ENCODE data around the gene METRN.

Gene METRN

GRCh38 chr16:693364-693763 lies 21.6 kb upstream of the METRN start:
- no peak for DNase-seq

DNA sequence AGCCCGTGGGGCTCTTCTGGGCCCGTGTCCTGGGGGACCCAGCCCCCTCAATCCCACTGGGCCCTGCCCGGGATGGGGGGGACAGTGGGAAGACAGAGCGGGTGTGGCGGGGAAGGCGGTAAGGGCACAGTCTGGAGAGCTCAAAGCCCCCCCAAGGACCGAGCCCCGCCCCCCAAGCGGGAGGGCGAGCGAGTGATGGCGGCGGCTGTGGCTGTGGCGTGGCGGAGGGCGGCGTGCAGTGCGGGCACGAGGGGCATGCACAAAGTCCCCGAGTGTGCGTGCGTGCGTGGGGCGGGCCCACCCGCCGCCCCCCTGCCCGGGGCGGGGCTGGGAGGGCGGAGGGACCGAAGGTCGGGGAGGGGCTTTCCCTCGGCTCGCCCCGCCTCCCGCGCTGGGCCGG lies 21.2 kb upstream of the METRN start:
- no peak for DNase-seq

DNA sequence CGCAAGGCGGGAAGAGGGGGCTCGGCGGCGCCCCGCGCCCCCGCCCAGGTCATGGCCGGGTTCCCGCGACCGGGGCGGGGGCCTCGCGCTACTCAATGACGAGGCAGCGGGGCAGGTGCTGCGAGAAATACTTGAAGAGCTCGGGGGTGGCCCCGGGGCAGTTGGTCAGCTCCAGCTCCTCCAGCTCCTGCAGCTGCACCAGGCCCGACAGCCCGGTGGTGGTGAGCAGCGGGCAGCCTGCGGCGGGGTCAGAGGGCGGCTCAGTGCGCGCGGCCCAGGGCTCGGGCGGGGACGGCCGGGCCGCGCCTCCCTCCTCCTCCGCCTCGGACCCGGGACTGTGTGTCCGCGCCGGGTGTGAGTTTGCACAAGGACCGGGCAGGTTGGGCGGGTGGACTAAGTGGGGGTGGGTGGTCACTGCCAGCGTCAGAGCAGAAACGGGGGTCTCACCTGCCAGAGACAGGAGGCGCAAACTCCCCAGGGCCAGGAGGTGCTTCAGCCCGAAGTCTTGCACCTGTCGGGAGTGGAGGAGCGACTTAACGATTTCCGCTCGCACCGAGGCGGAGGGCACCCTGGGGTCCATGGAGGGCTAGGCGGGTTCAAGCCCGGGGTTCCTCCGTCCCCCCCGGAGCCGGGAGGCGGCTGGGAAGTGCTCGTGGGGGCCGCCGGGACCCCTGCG lies 20.6 kb upstream of the METRN start:
- no peak for DNase-seq

DNA sequence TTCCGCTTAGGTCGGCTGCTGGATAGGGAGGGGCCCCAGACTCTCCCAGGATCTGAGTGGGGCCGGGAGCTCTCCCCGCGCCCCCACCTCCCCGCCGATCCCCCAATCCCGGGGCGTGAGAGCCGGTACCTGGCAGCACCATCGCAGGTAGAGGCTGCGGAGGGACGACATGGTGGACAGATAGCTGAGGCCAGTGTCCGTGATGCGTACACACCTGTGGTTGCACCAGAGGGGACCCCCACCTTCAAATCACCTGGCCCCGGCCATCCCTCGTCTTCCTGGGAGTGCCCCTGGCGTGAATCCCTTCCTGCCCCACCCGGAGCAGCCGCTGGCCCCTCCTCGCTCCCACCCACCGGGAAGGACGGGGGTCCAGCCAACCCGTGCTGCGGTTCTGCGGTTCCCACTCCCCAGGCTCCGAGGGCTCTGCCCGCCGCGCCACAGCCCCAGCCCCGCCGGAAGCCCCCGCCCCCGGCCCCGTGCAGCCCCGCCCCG lies 20.0 kb upstream of the METRN start:
- DNase-seq, result no peak

DNA sequence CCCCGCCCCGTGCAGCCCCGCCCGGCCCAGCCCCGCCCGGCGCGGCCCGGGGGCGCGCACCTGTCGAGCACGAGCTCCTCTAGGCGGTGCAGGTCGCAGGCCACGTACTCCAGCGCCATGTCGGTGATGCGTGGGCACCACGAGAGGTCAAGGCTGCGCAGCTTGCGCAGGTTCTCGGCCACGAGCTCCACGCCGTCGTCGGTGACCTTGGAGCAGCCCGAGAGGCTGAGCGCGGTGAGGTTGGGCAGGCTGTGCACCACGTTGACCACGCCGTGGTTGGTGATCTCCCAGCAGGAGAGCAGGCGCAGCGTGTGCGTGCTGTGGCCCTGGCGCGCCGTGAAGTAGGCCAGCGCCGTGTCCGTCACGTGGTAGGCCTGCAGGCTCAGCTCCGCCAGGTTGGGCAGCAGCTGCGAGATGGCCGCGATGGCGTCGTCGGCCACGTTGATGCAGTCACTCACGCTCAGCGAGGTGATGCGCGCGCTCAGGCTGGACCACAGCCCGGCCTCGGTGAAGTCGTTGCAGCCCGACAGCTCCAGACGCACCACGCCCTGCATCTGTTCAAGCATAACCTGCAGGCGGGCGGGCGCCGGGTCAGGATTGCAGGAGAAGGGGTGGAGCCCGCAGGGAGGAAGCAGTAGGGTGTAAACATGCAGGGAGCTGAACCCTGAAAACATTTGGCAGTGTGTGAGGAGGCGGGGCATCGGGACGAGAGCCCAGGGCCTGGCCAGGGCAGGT lies 19.4 kb upstream of the METRN start:
- DNase-seq, result peak; percentile 79

DNA sequence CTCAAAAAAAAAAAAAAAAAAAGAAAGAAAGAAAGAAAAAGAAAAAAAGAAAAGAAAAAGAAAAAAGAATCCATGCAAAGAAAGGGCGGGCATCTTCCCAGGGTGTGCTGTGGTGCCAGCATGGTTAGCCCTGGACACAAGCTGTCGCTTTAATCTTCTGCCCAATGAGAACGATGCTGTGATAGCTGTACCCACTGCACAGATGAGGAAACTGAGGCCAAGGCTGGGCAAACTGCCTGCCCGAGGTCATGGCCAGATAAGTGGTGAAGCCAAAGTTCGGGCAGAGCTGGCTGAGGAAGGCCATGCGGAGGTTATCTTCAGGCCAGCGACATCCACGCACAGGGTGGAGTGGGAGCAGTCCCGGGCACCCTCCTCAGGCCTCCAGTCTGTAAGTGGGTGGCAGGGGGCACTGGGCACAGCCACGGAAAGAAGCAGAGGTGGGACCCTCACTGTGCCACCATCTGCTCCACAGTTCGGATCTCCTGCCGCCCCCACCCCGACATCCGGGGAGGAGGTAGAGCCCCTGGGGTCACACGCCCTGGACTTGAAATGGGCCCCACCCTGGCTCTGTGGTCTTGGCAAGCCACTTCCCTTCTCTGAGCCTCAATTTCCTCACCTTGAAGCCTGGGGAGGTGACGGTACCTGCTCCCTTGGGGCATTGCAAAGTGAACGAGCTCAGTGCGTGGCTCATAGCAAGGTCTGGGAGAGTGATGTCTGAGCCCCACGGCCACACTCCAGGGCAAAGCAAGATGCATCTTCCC lies 15.8 kb upstream of the METRN start:
- no peak for DNase-seq

DNA sequence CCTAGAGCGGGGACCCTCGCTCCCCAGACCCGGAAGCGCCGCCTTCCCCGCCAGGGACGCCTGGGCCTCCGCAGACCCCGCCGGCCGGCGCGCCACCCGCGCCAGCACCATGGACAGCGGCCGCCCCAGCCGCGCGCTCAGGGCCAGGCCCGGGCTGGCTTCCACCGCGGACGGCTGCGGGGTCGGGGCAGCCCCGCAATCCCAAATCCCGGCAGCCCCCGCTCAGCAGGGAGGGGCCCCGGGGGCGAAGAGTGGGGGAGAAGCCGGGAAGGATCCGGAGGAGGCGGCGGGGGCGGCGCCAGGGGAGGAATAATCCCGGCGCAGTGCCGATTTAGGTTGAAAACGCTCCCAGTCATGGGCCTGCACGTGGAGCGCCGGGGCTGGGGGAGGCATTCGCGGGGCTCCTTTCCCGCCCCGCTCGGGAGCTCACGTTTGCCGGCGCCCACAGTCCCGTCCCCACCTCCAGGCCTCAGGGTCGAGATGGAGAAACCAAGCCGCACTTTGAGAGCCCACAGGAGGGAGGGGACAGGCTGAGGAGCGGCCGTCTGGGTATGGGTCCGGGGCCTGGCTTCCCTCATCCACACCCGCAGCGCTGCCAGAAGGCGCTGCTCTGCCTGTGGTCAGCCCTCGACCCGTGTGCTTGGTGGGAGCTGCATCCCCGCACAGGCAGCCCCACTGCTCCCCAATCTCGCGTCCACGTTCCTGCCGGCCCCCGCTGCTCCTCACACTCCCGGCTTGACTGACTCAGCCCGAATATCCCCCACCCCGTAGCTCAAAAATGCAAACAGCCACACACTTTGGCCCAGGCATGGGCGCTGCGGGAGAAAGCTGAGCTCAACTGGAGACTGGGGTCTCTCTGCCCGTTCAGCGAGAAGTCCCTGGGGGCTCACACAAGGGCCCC lies 14.0 kb upstream of the METRN start:
- no peak for DNase-seq

DNA sequence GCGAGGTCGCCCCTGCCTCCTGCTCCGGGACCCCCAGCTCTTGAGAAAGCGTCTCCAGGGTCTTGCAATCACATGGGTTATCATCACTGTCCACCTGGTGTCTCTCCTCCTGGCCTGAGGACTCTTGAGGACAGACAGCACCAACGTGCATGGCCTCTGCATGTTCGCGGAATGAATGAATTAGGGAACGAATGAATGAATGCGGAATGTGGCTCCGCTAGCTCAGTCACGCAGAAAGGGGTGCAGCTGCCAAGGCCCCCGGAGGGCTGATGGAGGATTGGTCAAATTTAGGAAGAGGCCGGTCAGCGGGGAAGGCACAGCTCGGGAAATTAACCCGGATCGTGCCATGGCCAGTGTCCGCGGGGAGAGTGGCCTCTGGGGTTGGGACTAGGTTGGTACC lies 12.6 kb upstream of the METRN start:
- DNase-seq, result no peak

DNA sequence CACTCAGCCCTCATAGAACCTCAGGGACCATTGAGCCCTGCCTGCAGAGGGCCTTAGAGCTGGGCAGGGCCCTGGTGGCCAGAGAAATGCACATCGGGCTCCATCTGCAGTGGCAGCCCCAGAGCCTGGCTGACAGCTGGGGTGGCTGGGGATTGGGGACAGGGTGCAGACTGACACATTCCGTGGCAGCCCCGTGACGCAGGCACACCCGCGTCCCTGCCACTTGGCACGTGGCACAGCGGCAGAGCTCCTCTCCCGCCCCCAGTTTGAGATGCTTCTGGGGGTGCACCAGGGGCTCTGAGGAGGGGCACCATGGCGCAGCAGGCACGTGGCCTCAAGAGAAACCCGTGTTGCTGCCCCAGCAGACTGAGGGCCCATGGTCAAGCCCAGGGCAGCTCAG lies 11.5 kb upstream of the METRN start:
- no peak for DNase-seq

GRCh38 chr16:704047-704446 lies 10.9 kb upstream of the METRN start:
- DNase-seq, result no peak

DNA sequence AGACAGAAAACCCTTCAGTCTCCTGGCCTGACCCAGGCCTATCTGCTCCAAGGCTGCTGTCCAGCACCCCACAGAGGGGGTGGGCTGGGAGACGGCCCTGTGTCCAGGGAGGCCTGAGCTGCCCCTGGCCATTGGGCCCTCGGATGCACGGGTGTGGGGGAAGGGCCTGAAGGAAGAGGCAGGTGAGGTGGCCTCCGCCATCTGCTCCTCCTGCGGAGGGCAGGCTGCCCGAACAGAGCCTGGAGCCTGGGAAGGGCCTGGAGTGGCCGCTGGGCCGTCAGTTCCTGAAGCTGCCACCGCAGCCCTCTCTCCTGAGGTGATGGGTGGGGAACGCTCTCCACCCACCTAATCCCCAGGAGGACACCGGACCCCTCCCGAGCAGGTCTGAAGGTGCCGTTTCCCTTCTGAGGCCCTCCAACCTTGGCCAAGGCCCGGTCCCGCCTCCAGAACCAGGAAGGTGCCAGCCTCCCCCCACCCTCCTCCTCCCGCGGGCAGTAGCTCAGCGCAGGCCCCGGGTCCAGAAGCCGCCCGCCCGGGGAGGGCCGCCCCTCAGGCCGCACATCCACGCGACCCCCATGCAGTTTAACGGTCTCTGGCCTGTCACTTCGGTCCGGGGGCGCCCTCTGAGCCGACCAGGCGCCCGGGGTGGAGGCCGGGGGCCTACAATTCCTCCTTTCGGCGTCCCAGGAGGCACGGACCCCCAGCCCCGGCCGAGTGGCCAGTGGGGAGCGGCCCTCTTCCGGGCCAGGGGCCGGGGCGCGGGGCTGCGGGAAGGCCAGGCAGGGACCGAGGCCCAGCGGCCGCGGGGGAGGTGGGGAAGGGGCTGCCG lies 10.2 kb upstream of the METRN start:
- no peak for DNase-seq

GRCh38 chr16:705431-706188 lies 9.3 kb upstream of the METRN start, which contains the start of gene FBXL16:
TSS of gene FBXL16 (minus strand) at chr16:705801. CDS start at chr16:697405, 8,396 bp downstream.
- peak; percentile 65 for DNase-seq

- DNase-seq, result peak; percentile 62
Observed at GRCh38 chr16:706189-707061, 8.5 kb upstream of the METRN start.

GRCh38 chr16:707062-707538 lies 7.8 kb upstream of the METRN start:
- DNase-seq, result no peak

GRCh38 chr16:708019-708418 lies 6.9 kb upstream of the METRN start:
- no peak for DNase-seq

GRCh38 chr16:708959-709358 lies 6.0 kb upstream of the METRN start:
- no peak for DNase-seq

- DNase-seq, result peak; percentile 81
Observed at GRCh38 chr16:709566-710499, 5.1 kb upstream of the METRN start.

GRCh38 chr16:710500-711075 lies 4.3 kb upstream of the METRN start:
- no peak for DNase-seq
